GM12891 (cell line): Measurements from ENCODE around the gene TBC1D22A.
"Not testable (repeated sequence)": the region's sequence is repeated elsewhere in the genome, so short reads cannot be mapped to it uniquely, and the experiment has no call there.

Experiments
- DNase-seq: peaks from one replicate; pipeline ENCODE4 v3.0.0; 2011; ENCODE audit warnings: low spot score; ENCODE audit not compliant: insufficient read length
- FAIRE-seq: peaks from 2 replicates; lab custom pipeline; 2011; peaks lifted over from hg19 to GRCh38; lab: Jason Lieb, UNC
- PAX5 ChIP-seq: IDR thresholded peaks from 2 replicates; pipeline ENCODE4 v1.6.1; 2011; ENCODE audit warnings: low read length, moderate library complexity, mild to moderate bottlenecking; ENCODE audit not compliant: insufficient read depth, severe bottlenecking
- POLR2A ChIP-seq: IDR thresholded peaks from 2 replicates; pipeline ENCODE4 v1.6.1; 2011; ENCODE audit warnings: low read depth, low read length, control low read depth
- POLR2AphosphoS5 ChIP-seq: IDR thresholded peaks from 2 replicates; pipeline ENCODE4 v1.6.1; 2011; ENCODE audit warnings: low read depth, low read length, control low read depth
- POU2F2 ChIP-seq: IDR thresholded peaks from 2 replicates; pipeline ENCODE4 v1.6.1; 2011; ENCODE audit warnings: low read depth, mild to moderate bottlenecking, control low read depth, low read length, moderate library complexity
- SPI1 ChIP-seq: IDR thresholded peaks from 2 replicates; pipeline ENCODE4 v1.6.1; 2011; ENCODE audit warnings: low read depth, low read length, control low read depth
- TAF1 ChIP-seq: IDR thresholded peaks from 2 replicates; pipeline ENCODE4 v1.6.1; 2011; ENCODE audit warnings: low read depth, low read length, control low read depth

The TBC1D22A gene

DNA sequence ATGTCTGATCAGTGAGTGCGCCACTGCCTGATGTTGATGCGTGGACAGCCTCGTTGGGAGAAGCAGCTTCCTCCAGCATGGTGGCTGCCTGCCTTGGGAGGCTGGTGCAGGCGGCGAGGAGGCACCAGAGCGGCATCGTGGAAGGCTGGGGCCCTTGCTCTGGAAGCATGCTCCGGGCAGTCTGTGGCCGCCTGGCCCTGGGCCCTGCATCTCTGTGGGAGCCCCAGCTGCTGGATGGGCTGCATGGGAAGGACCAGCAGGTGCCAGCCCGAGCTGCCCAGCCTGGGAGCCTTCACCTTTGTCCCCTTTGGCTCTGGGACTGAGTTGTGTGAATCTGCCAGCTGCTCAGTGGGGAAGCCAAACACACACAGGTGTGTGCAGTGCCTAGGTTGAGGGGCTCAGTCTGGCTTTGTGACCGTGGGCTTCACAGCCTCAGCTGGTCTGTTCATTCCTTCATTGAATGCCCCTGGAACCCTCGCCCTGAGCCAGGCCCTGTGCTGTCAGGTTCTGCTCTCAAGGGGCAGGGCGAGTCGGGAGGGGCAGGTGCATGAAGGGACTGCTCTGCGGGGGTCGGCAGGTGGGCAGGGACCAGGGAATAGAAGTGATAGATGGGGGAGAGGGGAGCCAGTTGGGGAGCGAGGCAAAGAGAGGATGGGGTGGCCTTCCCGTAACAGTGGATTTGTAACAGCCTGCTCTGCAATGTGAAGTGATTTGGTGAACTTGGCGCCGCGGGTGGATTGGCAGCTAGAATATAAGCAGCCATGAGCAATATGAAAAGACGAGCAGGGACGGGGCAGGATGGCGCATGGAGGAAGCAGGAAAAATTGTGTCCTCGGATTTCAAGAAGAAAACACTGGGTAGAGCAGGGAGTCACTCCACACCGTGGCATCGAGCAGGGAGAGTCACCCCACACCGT lies 354.2 kb downstream of the TBC1D22A start:
- no peak for FAIRE-seq
- DNase-seq = no peak
- no peak for TF ChIP-seq SPI1
- no peak for TF ChIP-seq POLR2A
- TF ChIP-seq PAX5 = no peak
- TF ChIP-seq POLR2AphosphoS5 = no peak
- no peak for TF ChIP-seq TAF1

DNA sequence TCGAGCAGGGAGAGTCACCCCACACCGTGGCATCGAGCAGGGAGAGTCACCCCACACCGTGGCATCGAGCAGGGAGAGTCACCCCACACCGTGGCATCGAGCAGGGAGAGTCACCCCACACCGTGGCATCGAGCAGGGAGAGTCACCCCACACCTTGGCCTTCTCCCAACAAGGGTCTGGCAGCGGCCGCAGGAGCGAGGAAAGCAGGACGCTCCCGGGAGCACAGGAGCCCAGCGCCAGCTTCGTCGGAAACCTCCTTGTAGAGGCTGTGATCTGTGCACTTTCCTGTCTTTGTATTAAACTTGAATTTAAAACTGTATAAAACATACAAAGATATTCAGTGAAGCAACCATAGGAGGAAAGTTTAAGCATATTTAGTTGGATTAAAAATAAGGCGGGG lies 355.0 kb downstream of the TBC1D22A start:
- not testable (repeated sequence) for FAIRE-seq, DNase-seq

DNA sequence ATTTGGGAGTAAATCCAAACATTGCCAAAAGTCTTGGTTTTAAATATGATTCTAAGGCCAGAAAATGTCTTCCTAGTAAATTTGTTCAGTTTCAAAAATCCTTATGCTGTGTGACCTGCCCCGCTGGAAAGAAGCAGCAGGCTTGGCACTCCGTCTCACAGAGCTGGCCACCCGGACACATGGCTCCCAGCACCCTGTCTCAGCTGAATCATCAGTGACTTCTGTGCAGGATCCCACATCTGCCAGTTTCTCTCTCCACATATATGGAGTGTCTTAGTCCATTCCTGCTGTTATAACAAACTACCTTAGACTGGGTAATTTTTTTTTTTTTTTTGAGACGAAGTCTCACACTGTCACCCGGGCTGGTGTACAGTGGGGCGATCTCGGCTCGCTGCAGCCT lies 356.7 kb downstream of the TBC1D22A start:
- no peak for DNase-seq
- TF ChIP-seq TAF1 = no peak
- no peak for FAIRE-seq

DNA sequence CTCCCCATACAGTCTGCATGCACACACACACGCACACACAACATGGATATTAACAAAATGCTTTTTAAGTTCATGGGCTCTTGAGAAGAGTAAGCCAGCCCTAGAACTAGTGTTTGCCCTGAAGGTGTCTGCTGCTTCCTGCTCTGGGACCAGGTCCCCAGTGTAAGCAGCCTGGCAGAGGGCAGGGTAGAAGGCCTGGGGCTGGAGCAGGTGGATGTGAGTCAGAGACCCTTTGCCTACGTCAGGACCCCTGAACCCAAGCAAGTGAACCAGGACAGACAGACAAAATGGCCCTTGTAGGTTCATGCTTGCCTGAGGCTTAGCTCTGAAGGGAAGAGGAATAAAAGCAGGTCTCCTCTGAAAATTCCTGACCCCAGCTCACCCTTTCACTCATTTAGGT lies 357.9 kb downstream of the TBC1D22A start:
- no peak for TF ChIP-seq SPI1
- TF ChIP-seq TAF1 = no peak
- TF ChIP-seq POLR2AphosphoS5 = no peak
- no peak for TF ChIP-seq POLR2A
- TF ChIP-seq POU2F2 = no peak
- no peak for TF ChIP-seq PAX5
- no peak for FAIRE-seq
- DNase-seq = no peak

DNA sequence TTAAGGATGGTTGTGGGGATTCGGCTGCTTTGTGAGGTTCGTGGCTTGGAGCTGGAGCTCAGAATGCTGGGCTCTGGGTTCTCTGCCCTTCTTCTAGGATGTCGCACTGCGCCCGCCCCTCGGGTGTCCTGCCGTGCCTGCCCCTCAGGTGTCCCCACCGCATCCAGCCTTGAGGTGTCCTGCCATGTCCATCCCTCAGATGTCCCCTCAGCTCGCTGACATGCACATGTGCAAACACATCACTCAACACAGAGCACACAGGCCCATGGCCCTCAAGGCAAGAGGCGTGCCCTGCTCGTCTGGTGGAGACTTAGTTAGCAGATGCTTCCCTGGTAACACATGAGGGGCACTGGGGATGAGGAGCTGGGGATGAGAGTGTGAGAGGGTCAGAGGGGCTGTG lies 359.3 kb downstream of the TBC1D22A start:
- DNase-seq = no peak
- no peak for FAIRE-seq
- TF ChIP-seq POLR2A = no peak
- no peak for TF ChIP-seq SPI1
- no peak for TF ChIP-seq PAX5
- no peak for TF ChIP-seq TAF1
- no peak for TF ChIP-seq POU2F2
- TF ChIP-seq POLR2AphosphoS5 = no peak

DNA sequence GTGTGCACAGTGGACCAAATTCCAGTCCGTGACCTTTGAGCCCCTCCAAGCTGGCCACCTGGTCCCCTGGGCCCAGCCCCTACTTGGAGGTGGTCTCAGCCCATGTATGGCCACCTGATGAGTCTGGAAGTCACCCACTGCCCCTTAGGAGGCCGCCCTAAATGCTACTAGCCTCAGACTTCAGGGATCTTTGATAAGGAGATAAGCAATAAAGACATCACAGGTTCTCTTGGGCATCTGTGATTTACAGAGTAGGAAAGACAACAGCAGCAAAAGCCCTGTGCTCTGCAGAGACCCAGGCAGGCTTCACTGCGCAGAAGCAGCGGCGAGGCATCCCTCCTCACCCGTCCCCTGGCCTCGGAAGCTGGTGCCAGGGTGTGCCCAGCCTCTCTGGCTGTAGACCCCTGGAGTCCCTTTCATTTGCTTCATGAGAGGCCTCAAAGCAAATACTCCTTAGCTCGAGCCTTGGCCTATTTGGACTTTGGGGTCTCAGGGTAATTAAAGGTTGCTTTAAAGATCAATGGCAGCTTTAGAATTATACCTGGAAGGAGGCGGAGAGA lies 360.1 kb downstream of the TBC1D22A start:
- DNase-seq (no peak), FAIRE-seq (no peak)
- no peak for TF ChIP-seq TAF1
- TF ChIP-seq POLR2A = no peak
- TF ChIP-seq POLR2AphosphoS5 = no peak
- no peak for TF ChIP-seq SPI1
- no peak for TF ChIP-seq PAX5
- TF ChIP-seq POU2F2 = no peak

DNA sequence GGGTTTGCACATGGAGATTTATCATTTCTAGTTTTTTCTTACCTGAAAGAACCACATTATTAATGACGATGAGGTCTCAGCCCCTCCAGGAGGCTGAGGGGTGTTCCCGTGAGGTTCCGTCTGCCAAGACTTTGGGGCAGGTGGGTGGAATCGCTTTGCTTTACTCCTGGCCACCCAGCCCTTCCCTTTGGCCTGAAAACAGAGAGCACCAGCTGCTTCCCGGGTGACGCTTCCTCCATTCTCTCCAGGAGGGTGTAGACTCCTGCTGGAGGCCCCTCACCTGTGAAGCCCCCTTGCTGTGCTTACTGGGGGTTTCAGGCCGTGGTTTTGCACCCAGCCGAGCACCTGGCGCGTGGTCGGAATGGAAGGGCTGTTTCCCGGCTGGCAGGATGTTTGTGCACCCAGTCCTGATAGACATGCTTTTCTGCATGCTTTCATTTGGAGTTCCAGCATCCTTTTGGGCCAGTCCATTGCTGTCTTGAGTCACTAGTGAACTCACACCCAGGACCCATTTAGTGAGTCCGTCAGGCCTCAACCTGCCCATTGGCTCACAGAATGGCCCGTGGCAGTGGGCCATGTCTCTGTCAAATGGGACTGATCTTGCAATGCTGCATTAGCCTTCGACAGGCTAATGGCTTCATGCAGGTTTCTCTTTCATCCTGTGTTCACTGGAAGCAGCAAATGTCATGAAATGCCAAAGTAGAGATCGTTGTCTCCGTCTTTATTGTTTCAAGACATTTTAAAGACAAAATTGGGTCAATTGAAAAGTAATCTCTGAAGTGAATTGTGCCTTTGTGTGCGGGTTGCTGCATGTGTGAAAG lies 360.8 kb downstream of the TBC1D22A start:
- TF ChIP-seq SPI1 (no peak), POU2F2 (no peak), TAF1 (no peak), PAX5 (no peak), POLR2A (no peak), POLR2AphosphoS5 (no peak)
- no peak for FAIRE-seq
- DNase-seq = no peak

DNA sequence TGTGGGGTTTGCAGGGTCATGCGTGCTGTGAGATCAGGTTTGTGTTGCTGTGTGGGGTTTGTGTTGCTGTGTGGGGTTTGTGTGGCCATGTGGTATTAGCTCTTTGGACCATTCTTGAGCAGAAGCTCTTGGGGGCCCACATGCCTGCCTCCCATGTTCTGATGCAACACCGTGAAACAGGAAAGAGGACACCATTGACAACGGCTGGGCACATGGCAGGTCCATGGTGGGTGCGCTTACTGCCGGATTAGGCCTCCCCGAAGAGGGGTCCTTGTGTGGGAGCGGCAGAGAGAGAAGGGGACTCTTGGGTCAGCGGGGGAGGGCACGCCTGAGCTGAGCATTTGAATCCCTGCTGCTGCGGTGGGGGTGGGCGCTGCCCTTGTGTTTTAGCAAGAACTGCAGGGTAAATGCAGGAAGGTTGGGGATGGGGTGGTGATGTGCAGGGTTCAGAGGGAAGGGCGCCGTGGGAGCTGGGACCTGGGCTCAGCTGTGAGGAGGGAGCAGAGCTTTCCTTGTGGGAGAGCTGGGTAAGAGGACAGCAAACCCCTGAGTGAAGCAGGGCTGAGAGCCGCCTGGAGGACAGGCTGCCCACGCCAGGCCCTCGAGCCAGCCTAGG lies 361.5 kb downstream of the TBC1D22A start:
- no peak for TF ChIP-seq POLR2A
- no peak for TF ChIP-seq POLR2AphosphoS5
- TF ChIP-seq PAX5 = no peak
- no peak for TF ChIP-seq SPI1
- TF ChIP-seq TAF1 = no peak
- TF ChIP-seq POU2F2 = no peak
- no peak for DNase-seq
- no peak for FAIRE-seq

DNA sequence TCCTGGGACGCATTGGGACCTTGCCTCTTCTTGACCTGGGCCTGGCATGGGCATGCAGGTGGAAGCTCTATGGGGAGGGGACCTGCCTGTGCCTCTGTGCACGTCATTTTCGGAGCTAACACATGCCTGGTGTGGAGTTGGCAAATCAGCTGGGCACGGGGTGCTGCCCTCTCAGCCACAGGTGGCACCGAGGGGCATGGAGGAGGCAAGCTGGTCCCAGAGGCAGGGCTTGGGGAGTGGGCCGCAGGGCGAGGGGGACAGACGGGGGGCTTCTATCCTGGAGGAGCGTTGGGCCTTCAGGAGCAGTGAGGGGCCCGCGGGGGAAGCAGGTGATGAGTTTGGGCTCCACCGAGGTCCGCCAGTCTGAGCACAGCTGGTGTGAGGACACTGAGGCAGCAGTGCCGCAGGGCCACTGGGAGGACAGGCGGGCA lies 362.0 kb downstream of the TBC1D22A start:
- no peak for TF ChIP-seq TAF1
- TF ChIP-seq POU2F2 = no peak
- TF ChIP-seq SPI1 = no peak
- no peak for TF ChIP-seq POLR2A
- TF ChIP-seq PAX5 = no peak
- no peak for TF ChIP-seq POLR2AphosphoS5
- no peak for DNase-seq
- no peak for FAIRE-seq

DNA sequence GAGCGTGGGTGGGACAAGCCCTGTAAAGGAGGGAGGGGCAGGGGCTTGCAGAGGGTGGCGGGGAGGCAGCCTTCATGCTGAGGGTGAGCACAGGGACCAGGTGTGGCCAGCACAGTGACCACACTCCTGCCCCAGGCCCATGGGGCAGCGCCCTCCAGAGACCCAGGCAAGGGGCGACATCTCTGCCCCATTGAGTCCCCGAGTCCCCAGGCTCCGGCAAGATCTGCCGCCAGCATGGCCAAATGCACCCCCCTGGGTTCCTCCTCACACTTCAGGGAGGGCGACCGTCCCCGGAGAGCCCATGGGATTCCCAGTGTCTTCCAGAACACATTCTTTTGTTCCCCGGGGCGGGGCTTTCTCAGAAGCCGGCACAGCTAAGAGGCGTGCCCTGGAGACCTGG lies 362.5 kb downstream of the TBC1D22A start:
- FAIRE-seq = no peak
- DNase-seq = no peak
- TF ChIP-seq TAF1 = no peak
- TF ChIP-seq POLR2AphosphoS5 = no peak
- TF ChIP-seq PAX5 = no peak
- TF ChIP-seq SPI1 = no peak
- no peak for TF ChIP-seq POU2F2
- TF ChIP-seq POLR2A = no peak
